ENCODE measurements around the gene POMGNT2. TPM values are rescaled to one million over a fixed set of nuclear protein-coding genes. Genes with fewer than 3 reads are reported as not detected.

POMGNT2 gene
- total and polyA plus RNA-seq, 10 of the 15 experiments (the other 5 are each of a cell fraction or from before 2014, with no cell fraction given) = 0.02 to 1.7 (median 0.17) TPM; not detected in 1

DNA sequence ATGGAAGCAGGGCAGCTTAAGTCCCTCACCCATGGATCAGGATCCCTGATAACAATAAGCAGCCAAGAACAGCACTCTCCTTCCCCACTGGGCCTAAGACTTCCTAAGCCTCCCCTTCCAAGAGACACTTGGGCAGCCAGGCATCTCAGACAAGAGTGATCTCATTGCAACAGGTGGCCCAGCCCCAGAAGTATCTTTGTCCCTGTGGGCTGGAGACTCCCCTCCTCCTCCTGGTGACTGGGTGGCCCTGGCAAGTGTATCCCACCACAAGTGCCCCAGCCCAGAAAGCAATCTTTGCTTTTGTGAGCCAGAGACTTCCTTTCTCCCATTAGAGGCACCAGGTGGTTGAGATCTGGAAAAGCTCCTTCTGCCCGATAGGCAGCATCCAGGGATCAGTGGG, 40.7 kb upstream of the POMGNT2 start (continued):
- TF ChIP-seq MYC (IDR thresholded peaks at IDR 0.05; ENCODE audit: insufficient read depth, insufficient read length, insufficient replicate concordance, low read length, severe bottlenecking) = no peak

GRCh38 chr3:43144761-43145490, 39.0 kb upstream of the POMGNT2 start:
- no peak for ATAC-seq
- H3K4me3 ChIP-seq = no peak overlapping the region
- H3K79me2 ChIP-seq (ENCODE audit: control insufficient read depth, insufficient read depth, low read length) = no peaks in the 10 kb centered on the region
- no peaks in the 10 kb centered on the region; a peak in 1 of 4 replicates for H3K27me3 ChIP-seq (replicated peaks in 1 of 2; ENCODE audit: control insufficient read depth in 2 of 2, insufficient read depth in 2 of 2, low read length in 1 of 2)
- H4K20me1 ChIP-seq (ENCODE audit: control insufficient read depth, insufficient read depth) = no peaks in the 10 kb centered on the region
- intact Hi-C loops (cut with micrococcal nuclease; ENCODE audit: unreplicated experiment) = no loop called here
- H2AFZ ChIP-seq (ENCODE audit: control insufficient read depth, low read depth, low read length) = no peak overlapping the region
- 21% methylated on average over 7 of the region's 7 CpGs for WGBS (ENCODE audit: insufficient coverage, insufficient replicate concordance, low lambda C conversion rate, missing lambda C conversion rate)
- no peaks in the 10 kb centered on the region for H3K4me1 ChIP-seq (ENCODE audit: control insufficient read depth, insufficient read depth, low read length)
- POLR2A ChIA-PET = no interaction called here
- H3K36me3 ChIP-seq (ENCODE audit: control insufficient read depth in 2 of 2, insufficient read depth in 2 of 2, low read length in 1 of 2) = no peaks in the 10 kb centered on the region
- TF ChIP-seq NFYB (IDR thresholded peaks at IDR 0.05; ENCODE audit: insufficient read depth, low read depth, low read length) = no peak
- no peaks in the 10 kb centered on the region for H3K9me3 ChIP-seq (replicated peaks; ENCODE audit: control insufficient read depth, insufficient read depth, low read length)
- no peak overlapping the region for H3K4me2 ChIP-seq (ENCODE audit: control insufficient read depth, insufficient read depth)
- no peak overlapping the region for H3K9ac ChIP-seq (ENCODE audit: control insufficient read depth, insufficient read depth, low read length)
- no TSS peak for BruUV-seq (replicated peaks)
- no peak for DNase-seq (ENCODE audit: low read depth, low spot score)
- CTCF ChIA-PET = interaction anchor here (1.2 kb wide), 1 partner anchor 183 kb away, joined by 4 read pairs; no protein-coding TSS in a partner anchor
- SMC1A ChIA-PET (ENCODE audit: uncharacterized antibody, unreplicated experiment) = no interaction called here
- in situ Hi-C loops (cut with MboI) = no loop called here
- RAD21 ChIA-PET (ENCODE audit: unreplicated experiment) = no interaction called here
- no peak for FAIRE-seq
- H3K27ac ChIP-seq (ENCODE audit: control insufficient read depth, insufficient read depth) = no peak overlapping the region

GRCh38 chr3:43142472-43142871, 36.6 kb upstream of the POMGNT2 start:
- ChIA-PET CTCF (no interaction called here), SMC1A (ENCODE audit: uncharacterized antibody, unreplicated experiment) (no interaction called here), RAD21 (ENCODE audit: unreplicated experiment) (no interaction called here), POLR2A (no interaction called here)
- FAIRE-seq = no peak
- no peak overlapping the region for H3K27ac ChIP-seq (ENCODE audit: control insufficient read depth, insufficient read depth)
- 2% methylated on average over 3 of the region's 3 CpGs for WGBS (ENCODE audit: insufficient coverage, insufficient replicate concordance, low lambda C conversion rate, missing lambda C conversion rate)
- H3K4me2 ChIP-seq (ENCODE audit: control insufficient read depth, insufficient read depth) = no peak overlapping the region
- intact Hi-C loops (cut with micrococcal nuclease; ENCODE audit: unreplicated experiment) (no loop called here), in situ Hi-C loops (cut with MboI) (no loop called here)
- H4K20me1 ChIP-seq (ENCODE audit: control insufficient read depth, insufficient read depth) = no peaks in the 10 kb centered on the region
- H3K9ac ChIP-seq (ENCODE audit: control insufficient read depth, insufficient read depth, low read length) = no peak overlapping the region
- H3K4me1 ChIP-seq (ENCODE audit: control insufficient read depth, insufficient read depth, low read length) = no peaks in the 10 kb centered on the region
- no peaks in the 10 kb centered on the region for H3K36me3 ChIP-seq (ENCODE audit: control insufficient read depth in 2 of 2, insufficient read depth in 2 of 2, low read length in 1 of 2)
- H3K9me3 ChIP-seq (replicated peaks; ENCODE audit: control insufficient read depth, insufficient read depth, low read length) = no peaks in the 10 kb centered on the region
- H3K27me3 ChIP-seq (replicated peaks in 1 of 2; ENCODE audit: control insufficient read depth in 2 of 2, insufficient read depth in 2 of 2, low read length in 1 of 2) = no peaks in the 10 kb centered on the region; a peak in 1 of 4 replicates
- no peak overlapping the region for H2AFZ ChIP-seq (ENCODE audit: control insufficient read depth, low read depth, low read length)
- ATAC-seq = no peak
- no peak overlapping the region for H3K4me3 ChIP-seq
- H3K79me2 ChIP-seq (ENCODE audit: control insufficient read depth, insufficient read depth, low read length) = no peaks in the 10 kb centered on the region
- BruUV-seq (replicated peaks) = no TSS peak
- no peak for DNase-seq (ENCODE audit: low read depth, low spot score)
- no peak for TF ChIP-seq MTA3 (IDR thresholded peaks at IDR 0.05; ENCODE audit: borderline replicate concordance, low read length)
- no peak for TF ChIP-seq TBL1XR1 (IDR thresholded peaks at IDR 0.05; ENCODE audit: low read depth, low read length)
- no peak for TF ChIP-seq GABPA (IDR thresholded peaks at IDR 0.05; ENCODE audit: low read depth)
- no peak for TF ChIP-seq USF2 (IDR thresholded peaks at IDR 0.05; ENCODE audit: borderline replicate concordance, low read depth, low read length)
- no peak for TF ChIP-seq ESRRA (IDR thresholded peaks at IDR 0.05; ENCODE audit: low read length)
- no peak for TF ChIP-seq ZNF274 (IDR thresholded peaks at IDR 0.05; ENCODE audit: insufficient read depth, insufficient read length)
- no peak for TF ChIP-seq ZNF217 (IDR thresholded peaks at IDR 0.05)
- TF ChIP-seq NFXL1 (IDR thresholded peaks at IDR 0.05; ENCODE audit: borderline replicate concordance) = no peak
- TF ChIP-seq, protein P1, sequence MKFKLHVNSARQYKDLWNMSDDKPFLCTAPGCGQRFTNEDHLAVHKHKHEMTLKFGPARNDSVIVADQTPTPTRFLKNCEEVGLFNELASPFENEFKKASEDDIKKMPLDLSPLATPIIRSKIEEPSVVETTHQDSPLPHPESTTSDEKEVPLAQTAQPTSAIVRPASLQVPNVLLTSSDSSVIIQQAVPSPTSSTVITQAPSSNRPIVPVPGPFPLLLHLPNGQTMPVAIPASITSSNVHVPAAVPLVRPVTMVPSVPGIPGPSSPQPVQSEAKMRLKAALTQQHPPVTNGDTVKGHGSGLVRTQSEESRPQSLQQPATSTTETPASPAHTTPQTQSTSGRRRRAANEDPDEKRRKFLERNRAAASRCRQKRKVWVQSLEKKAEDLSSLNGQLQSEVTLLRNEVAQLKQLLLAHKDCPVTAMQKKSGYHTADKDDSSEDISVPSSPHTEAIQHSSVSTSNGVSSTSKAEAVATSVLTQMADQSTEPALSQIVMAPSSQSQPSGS (IDR thresholded peaks at IDR 0.05; ENCODE audit: low read length) = no peak
- TF ChIP-seq PML (IDR thresholded peaks at IDR 0.05; ENCODE audit: low read length) = no peak
- TF ChIP-seq TCF7 (IDR thresholded peaks at IDR 0.05; ENCODE audit: borderline replicate concordance) = no peak
